Transverse colon (tissue), 4 donors: ENCODE results near the gene RAB12. TPM values are rescaled to one million over a fixed set of nuclear protein-coding genes. Genes with fewer than 3 reads are reported as not detected.

ENCODE experiments used
- DNase-seq: peaks from one replicate; pipeline ENCODE4 v3.0.0-alpha.2; 2019
- H3K27ac ChIP-seq, 4 donors: fragments of 200-600 bp; sonication (generic); 2 replicates each; pipeline ENCODE4 v1.5.1; 2016 to 2018; ENCODE audit warnings: inconsistent platforms in 4 of 4
- H3K27me3 ChIP-seq: fragments of 200-600 bp; sonication (generic); 2 replicates; pipeline ENCODE4 v1.5.1; 2017; ENCODE audit warnings: inconsistent platforms
- H3K36me3 ChIP-seq, 4 donors: fragments of 200-600 bp; sonication (generic); 2 replicates each; pipeline ENCODE4 v1.5.1; 2017 to 2019; ENCODE audit warnings: inconsistent platforms in 4 of 4
- H3K4me1 ChIP-seq, 4 donors: fragments of 200-600 bp; sonication (generic); 2 replicates each; pipeline ENCODE4 v1.5.1; 2017 to 2020; ENCODE audit warnings: inconsistent platforms in 4 of 4
- H3K4me3 ChIP-seq, 4 donors: fragments of 200-600 bp; sonication (generic); 1 replicate in 1 of 4; 2 replicates in 3 of 4; pipeline versions ENCODE4 v1.5.1 to v1.6.1; 2017 to 2019; ENCODE audit warnings: inconsistent platforms in 4 of 4
- H3K9me3 ChIP-seq, 2 donors: fragments of 200-600 bp; sonication (generic); 2 replicates each; pipeline ENCODE4 v1.5.1; 2017 to 2019; ENCODE audit warnings: inconsistent platforms in 2 of 2
- EP300 ChIP-seq: sonication (generic); formaldehyde crosslinking; IDR thresholded peaks from one replicate; pipeline ENCODE4 v1.6.1; 2017; ENCODE audit warnings: antibody characterized with exemption, low read depth
- POLR2A ChIP-seq: fragments of 450-650 bp; IDR thresholded peaks from one replicate; pipeline ENCODE4 v1.6.1; 2016; ENCODE audit warnings: antibody characterized with exemption, mild to moderate bottlenecking, moderate library complexity
- POLR2AphosphoS5 ChIP-seq, 3 donors: sonication (generic); formaldehyde crosslinking; IDR thresholded peaks; one replicate each; pipeline ENCODE4 v1.6.1; 2016; ENCODE audit warnings: antibody characterized with exemption in 3 of 3
- WGBS, 2 donors: methylation state at CpG; one replicate each; pipeline ENCODE4 v1.1.5; 2018; ENCODE audit warnings: low coverage in 1 of 2; 5-methylcytosine and 5-hydroxymethylcytosine counted together
- in situ Hi-C, 4 donors: fragments of 200-750 bp; cut with MboI; loops; one replicate each; pipeline versions ENCODE4 v1.15.0 to v1.15.1; 2017; ENCODE audit warnings: low sequenced_read_pairs in 3 of 4, low pct_ligation_motif_present in 1 of 4, low pct_unique_long_range_greater_than_20kb in 1 of 4
- intact Hi-C: fragments of 100-400 bp; cut with DNase I; formaldehyde crosslinking; loops from one replicate; pipeline ENCODE4 v1.15.1; 2023; ENCODE audit warnings: low total_unique reads
- total RNA-seq, 4 donors: library from RNA; depleted of rRNA; stranded (reverse); fragments of >200 nt; gene quantifications; one replicate each; pipeline ENCODE4 v1.1.0, GENCODE V29; 2016
- TF ChIP-seq, protein P1 (sequence below), 5 experiments: fragments of 200-600 bp in 3 of 5; fragments of 450-650 bp in 2 of 5; sonication (generic) in 3 of 5; IDR thresholded peaks; 1 replicate in 2 of 5; 2 replicates in 3 of 5; pipeline ENCODE4 v1.5.1; 2016 to 2017; ENCODE audit warnings: antibody characterized with exemption in 5 of 5, inconsistent platforms in 3 of 5, mild to moderate bottlenecking in 2 of 5, moderate library complexity in 1 of 5

Gene RAB12
- total RNA-seq, 4 donors from 2014 or later, result 6.7 to 40.3 (median 23.7) TPM

DNA sequence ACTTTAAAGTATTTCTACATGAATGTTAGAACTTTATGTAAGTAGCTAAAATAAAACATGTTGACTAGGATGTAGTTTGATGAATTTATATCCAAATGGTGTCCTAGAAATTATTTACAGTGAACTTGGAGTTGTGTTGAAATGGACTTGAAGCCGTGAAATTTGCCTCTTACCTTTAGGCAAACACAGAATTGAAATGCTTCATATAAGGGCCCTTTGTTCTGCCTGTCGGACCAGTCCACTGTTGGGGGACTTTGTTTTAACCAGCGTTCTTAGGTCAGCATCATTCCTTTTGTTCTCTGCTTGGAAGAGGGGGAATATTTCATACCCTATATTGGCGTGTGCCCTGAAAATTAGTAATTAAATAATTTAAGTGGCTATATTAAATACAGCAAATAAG is 18.3 kb downstream of the RAB12 start:
- in situ Hi-C loops (no loop called here), intact Hi-C loops (no loop called here)
- no peak overlapping the region for H3K27ac ChIP-seq
- H3K9me3 ChIP-seq, result no peaks in the 10 kb centered on the region
- no peaks in the 10 kb centered on the region for H3K27me3 ChIP-seq
- 91 to 100% methylated on average over 4 of the region's 4 CpGs for WGBS, 2 donors
- peaks cover 0 to 15% (median 2%) of the 10 kb centered on the region in 4 donors for H3K36me3 ChIP-seq
- DNase-seq, result no peak
- TF ChIP-seq EP300 (no peak), POLR2AphosphoS5 (IDR thresholded peaks at IDR 0.05) (no peak), POLR2A (no peak)
- TF ChIP-seq, protein P1, sequence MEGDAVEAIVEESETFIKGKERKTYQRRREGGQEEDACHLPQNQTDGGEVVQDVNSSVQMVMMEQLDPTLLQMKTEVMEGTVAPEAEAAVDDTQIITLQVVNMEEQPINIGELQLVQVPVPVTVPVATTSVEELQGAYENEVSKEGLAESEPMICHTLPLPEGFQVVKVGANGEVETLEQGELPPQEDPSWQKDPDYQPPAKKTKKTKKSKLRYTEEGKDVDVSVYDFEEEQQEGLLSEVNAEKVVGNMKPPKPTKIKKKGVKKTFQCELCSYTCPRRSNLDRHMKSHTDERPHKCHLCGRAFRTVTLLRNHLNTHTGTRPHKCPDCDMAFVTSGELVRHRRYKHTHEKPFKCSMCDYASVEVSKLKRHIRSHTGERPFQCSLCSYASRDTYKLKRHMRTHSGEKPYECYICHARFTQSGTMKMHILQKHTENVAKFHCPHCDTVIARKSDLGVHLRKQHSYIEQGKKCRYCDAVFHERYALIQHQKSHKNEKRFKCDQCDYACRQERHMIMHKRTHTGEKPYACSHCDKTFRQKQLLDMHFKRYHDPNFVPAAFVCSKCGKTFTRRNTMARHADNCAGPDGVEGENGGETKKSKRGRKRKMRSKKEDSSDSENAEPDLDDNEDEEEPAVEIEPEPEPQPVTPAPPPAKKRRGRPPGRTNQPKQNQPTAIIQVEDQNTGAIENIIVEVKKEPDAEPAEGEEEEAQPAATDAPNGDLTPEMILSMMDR (IDR thresholded peaks at IDR 0.05), result no peak
- no peak overlapping the region for H3K4me3 ChIP-seq
- H3K4me1 ChIP-seq, result peaks cover 0 to 16% (median 6%) of the 10 kb centered on the region in 4 donors

DNA sequence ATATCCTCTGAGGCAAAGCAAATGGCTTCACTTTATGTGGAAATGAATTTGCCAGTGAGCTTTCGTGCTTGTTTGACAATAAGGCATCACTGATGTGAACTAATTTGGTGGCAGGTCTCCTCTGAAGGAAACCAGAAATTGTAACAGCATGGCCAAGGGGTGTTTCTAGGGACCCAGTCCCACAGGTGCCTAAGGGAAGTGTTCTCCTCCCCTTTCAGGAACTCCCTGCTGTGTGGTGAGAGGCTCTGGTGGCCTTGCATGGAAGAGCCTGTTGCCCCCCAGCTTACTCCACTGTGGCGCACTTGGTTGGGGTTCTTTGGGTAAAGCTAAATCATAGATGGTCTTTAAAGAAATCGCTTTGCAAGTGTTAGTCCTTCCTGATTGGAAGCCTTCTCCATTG is 20.4 kb downstream of the RAB12 start:
- 97 to 100% methylated on average over 1 to 3 of the region's 3 CpGs for WGBS, 2 donors
- H3K4me1 ChIP-seq, result no peaks in the 10 kb centered on the region
- intact Hi-C loops (no loop called here), in situ Hi-C loops (no loop called here)
- no peak for DNase-seq
- H3K4me3 ChIP-seq, result no peak overlapping the region
- TF ChIP-seq POLR2AphosphoS5 (IDR thresholded peaks at IDR 0.05) (no peak), EP300 (no peak), POLR2A (no peak)
- TF ChIP-seq, protein P1 (IDR thresholded peaks at IDR 0.05), result no peak
- no peak overlapping the region for H3K27ac ChIP-seq
- peaks cover 0 to 27% (median 3%) of the 10 kb centered on the region in 4 donors for H3K36me3 ChIP-seq
- no peaks in the 10 kb centered on the region for H3K27me3 ChIP-seq
- no peaks in the 10 kb centered on the region for H3K9me3 ChIP-seq

DNA sequence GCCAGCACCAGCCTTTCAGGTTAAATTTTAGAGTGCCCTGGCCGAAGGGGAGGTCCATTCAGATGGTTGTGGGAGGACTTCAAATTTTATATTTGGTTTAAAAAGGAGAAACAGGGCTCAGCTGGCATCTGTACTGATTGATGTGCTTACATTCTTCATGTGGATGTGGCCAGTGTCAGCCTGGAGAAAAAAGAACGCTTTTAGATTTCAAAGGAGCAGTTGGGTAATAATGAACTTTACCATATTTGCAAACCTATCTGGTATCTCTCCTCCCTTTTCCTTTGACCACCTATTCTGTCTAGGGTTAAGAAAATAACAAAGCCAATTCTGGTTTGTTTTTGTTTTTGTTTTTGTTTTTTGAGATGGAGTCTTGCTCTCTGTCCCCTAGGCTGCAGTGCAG is 21.3 kb downstream of the RAB12 start:
- Histone ChIP-seq H3K27me3 (no peaks in the 10 kb centered on the region), H3K27ac (no peak overlapping the region), H3K36me3 (peaks cover 0 to 29% (median 6%) of the 10 kb centered on the region in 4 donors), H3K4me1 (no peaks in the 10 kb centered on the region), H3K9me3 (no peaks in the 10 kb centered on the region), H3K4me3 (no peak overlapping the region)
- intact Hi-C loops, result no loop called here
- WGBS, 2 donors, result 96 to 100% methylated on average over 1 to 2 of the region's 2 CpGs
- TF ChIP-seq POLR2A (no peak), EP300 (no peak), POLR2AphosphoS5 (IDR thresholded peaks at IDR 0.05) (no peak)
- TF ChIP-seq, protein P1 (IDR thresholded peaks at IDR 0.05), result no peak
- in situ Hi-C loops, result no loop called here
- no peak for DNase-seq

GRCh38 chr18:8631265-8631664 is 22.0 kb downstream of the RAB12 start:
- no peak for TF ChIP-seq EP300
- TF ChIP-seq POLR2A, result no peak
- no peak for TF ChIP-seq POLR2AphosphoS5 (IDR thresholded peaks at IDR 0.05)
- TF ChIP-seq, protein P1 (IDR thresholded peaks at IDR 0.05), result no peak
- in situ Hi-C loops (no loop called here), intact Hi-C loops (no loop called here)
- H3K4me1 ChIP-seq, result no peaks in the 10 kb centered on the region
- no peaks in the 10 kb centered on the region for H3K27me3 ChIP-seq
- no peak overlapping the region for H3K4me3 ChIP-seq
- peaks cover 0 to 36% (median 9%) of the 10 kb centered on the region in 4 donors for H3K36me3 ChIP-seq
- WGBS, 2 donors, result 92 to 93% methylated on average over 2 to 5 of the region's 5 CpGs
- DNase-seq, result no peak
- H3K9me3 ChIP-seq, result no peaks in the 10 kb centered on the region
- no peak overlapping the region for H3K27ac ChIP-seq
